WERI-Rb-1 (cell line): ENCODE data around the gene RSRC1.
"Not testable (repeated sequence)": the region's sequence is repeated elsewhere in the genome, so short reads cannot be mapped to it uniquely, and the experiment has no call there.

Experiments
- DNase-seq: peaks from one replicate; pipeline ENCODE4 v3.0.0-alpha.2; 2020
- H3K27ac ChIP-seq: fragments of 250-450 bp; sonication (Bioruptor Pico); 2 replicates; pipeline ENCODE4 v1.5.1; 2020; ENCODE audit warnings: mild to moderate bottlenecking, moderate library complexity
- H3K27me3 ChIP-seq: fragments of 250-450 bp; sonication (Bioruptor Pico); 2 replicates; pipeline ENCODE4 v1.5.1; 2021; ENCODE audit warnings: mild to moderate bottlenecking, low read depth, moderate library complexity; ENCODE audit not compliant: insufficient read depth, severe bottlenecking
- H3K36me3 ChIP-seq: fragments of 250-450 bp; sonication (Bioruptor Pico); 2 replicates; pipeline ENCODE4 v1.5.1; 2020; ENCODE audit warnings: mild to moderate bottlenecking, moderate library complexity
- H3K4me3 ChIP-seq: 2 replicates; pipeline ENCODE4 v1.5.1; 2011; ENCODE audit warnings: low read depth, mild to moderate bottlenecking, control low read depth, low read length
- H3K9me3 ChIP-seq: fragments of 250-450 bp; sonication (Bioruptor Pico); 2 replicates; pipeline ENCODE4 v1.5.1; 2021; ENCODE audit warnings: mild to moderate bottlenecking, moderate library complexity; ENCODE audit not compliant: severe bottlenecking
- CTCF ChIP-seq: IDR thresholded peaks from 2 replicates; pipeline ENCODE4 v1.5.1; 2011; ENCODE audit warnings: low read depth, mild to moderate bottlenecking, control low read depth, inconsistent platforms, low read length

The RSRC1 gene

GRCh38 chr3:158508481-158508880 is 398.6 kb downstream of the RSRC1 start:
- TF ChIP-seq CTCF, result no peak
- Histone ChIP-seq H3K27ac (no peak overlapping the region), H3K36me3 (no peaks in the 10 kb centered on the region), H3K27me3 (no peaks in the 10 kb centered on the region), H3K9me3 (no peaks in the 10 kb centered on the region), H3K4me3 (no peak overlapping the region)
- DNase-seq, result no peak

- DNase-seq, result no peak
Observed at GRCh38 chr3:158509891-158510290, 400.0 kb downstream of the RSRC1 start.

GRCh38 chr3:158516729-158517128 is 406.8 kb downstream of the RSRC1 start:
- not testable (repeated sequence) for H3K9me3 ChIP-seq, H3K27ac ChIP-seq

More at GRCh38 chr3:158509891-158510290, 400.0 kb downstream of the RSRC1 start:
- Histone ChIP-seq H3K4me3 (no peak overlapping the region), H3K36me3 (no peaks in the 10 kb centered on the region), H3K27me3 (no peaks in the 10 kb centered on the region), H3K9me3 (no peaks in the 10 kb centered on the region), H3K27ac (no peak overlapping the region)
- TF ChIP-seq CTCF, result no peak

GRCh38 chr3:158519776-158520175 is 409.9 kb downstream of the RSRC1 start:
- Histone ChIP-seq H3K27ac (no peak overlapping the region), H3K4me3 (no peak overlapping the region), H3K27me3 (no peaks in the 10 kb centered on the region), H3K9me3 (no peaks in the 10 kb centered on the region), H3K36me3 (no peaks in the 10 kb centered on the region)
- DNase-seq, result no peak
- no peak for TF ChIP-seq CTCF

More at GRCh38 chr3:158516729-158517128, 406.8 kb downstream of the RSRC1 start:
- not testable (repeated sequence) for H3K4me3 ChIP-seq, H3K27me3 ChIP-seq, DNase-seq, H3K36me3 ChIP-seq

GRCh38 chr3:158520433-158520832 is 410.5 kb downstream of the RSRC1 start:
- Histone ChIP-seq H3K27ac (no peak overlapping the region), H3K4me3 (no peak overlapping the region), H3K9me3 (no peaks in the 10 kb centered on the region), H3K36me3 (no peaks in the 10 kb centered on the region), H3K27me3 (no peaks in the 10 kb centered on the region)
- no peak for DNase-seq
- no peak for TF ChIP-seq CTCF

- Histone ChIP-seq H3K27me3 (no peaks in the 10 kb centered on the region), H3K27ac (no peak overlapping the region), H3K4me3 (no peak overlapping the region), H3K9me3 (no peaks in the 10 kb centered on the region), H3K36me3 (no peaks in the 10 kb centered on the region)
- no peak for TF ChIP-seq CTCF
- no peak for DNase-seq
Observed at GRCh38 chr3:158522221-158523136, 412.6 kb downstream of the RSRC1 start.
